LHCN-M2 (cell line): ENCODE data around the gene C18orf54. TPM values are rescaled to one million over a fixed set of nuclear protein-coding genes. Genes with fewer than 3 reads are reported as not detected.
A peak's percentile ranks its signal among the peaks of the same experiment; 100 is the strongest.
"Not testable (repeated sequence)": the region's sequence is repeated elsewhere in the genome, so short reads cannot be mapped to it uniquely, and the experiment has no call there.

Experiments
- DNase-seq: peaks from one replicate; pipeline ENCODE4 v3.0.0-alpha.2; 2012; ENCODE audit warnings: low read depth
- total RNA-seq: library from RNA; depleted of rRNA; stranded (reverse); fragments of >200 nt; gene quantifications from 2 replicates; pipeline ENCODE4 v1.2.3, GENCODE V29; 2014; rRNA removed

Gene C18orf54
- total RNA-seq, 1 experiment from 2014 or later: 11.1 TPM

DNA sequence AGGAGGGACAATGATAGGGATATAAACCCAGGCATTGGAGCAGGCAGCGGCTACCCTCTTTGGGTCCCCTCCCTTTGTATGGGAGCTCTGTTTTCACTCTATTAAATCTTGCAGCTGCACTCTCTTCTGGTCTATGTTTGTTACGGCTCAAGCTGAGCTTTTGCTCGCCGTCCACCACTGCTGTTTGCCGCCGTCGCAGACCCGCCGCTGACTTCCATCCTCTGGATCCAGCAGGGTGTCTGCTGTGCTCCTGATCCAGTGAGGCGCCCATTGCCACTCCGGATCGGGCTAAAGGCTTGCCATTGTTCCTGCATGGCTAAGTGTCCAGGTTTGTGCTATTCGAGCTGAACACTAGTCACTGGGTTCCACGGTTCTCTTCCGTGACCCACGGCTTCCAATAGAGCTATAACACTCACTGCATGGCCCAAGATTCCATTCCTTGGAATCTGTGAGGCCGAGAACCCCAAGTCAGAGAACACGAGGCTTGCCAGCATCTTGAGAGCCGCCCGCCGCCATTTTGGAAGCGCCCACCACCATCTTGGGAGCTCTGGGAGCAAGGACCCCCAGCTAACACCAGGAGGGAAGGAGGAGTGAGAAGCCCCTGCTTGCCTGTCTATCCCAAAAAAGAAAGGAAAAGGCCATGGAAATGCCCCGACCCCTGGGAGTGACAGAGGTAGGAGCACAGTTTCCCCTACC is 29.2 kb downstream of the C18orf54 start:
- not testable (repeated sequence) for DNase-seq

DNA sequence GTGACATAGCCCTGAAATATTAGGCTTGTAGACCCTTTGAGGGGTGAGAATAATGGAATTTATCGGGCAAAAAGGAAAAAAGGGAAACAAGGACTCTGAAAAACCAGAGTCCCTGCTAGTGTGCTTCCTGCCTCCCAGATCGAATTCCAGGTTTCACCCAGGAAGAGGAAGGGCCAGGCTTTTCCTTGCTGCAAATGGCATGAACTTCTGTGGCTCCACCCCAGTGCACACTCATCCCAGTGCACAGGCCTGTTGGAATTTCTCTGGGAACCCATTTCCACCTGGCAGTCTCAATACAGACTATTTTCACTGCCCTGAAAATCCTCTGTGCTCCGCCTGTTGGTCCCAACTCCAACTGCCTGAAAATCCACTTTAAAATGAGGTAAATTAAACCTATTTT is 29.9 kb downstream of the C18orf54 start:
- DNase-seq: peak; percentile 82

DNA sequence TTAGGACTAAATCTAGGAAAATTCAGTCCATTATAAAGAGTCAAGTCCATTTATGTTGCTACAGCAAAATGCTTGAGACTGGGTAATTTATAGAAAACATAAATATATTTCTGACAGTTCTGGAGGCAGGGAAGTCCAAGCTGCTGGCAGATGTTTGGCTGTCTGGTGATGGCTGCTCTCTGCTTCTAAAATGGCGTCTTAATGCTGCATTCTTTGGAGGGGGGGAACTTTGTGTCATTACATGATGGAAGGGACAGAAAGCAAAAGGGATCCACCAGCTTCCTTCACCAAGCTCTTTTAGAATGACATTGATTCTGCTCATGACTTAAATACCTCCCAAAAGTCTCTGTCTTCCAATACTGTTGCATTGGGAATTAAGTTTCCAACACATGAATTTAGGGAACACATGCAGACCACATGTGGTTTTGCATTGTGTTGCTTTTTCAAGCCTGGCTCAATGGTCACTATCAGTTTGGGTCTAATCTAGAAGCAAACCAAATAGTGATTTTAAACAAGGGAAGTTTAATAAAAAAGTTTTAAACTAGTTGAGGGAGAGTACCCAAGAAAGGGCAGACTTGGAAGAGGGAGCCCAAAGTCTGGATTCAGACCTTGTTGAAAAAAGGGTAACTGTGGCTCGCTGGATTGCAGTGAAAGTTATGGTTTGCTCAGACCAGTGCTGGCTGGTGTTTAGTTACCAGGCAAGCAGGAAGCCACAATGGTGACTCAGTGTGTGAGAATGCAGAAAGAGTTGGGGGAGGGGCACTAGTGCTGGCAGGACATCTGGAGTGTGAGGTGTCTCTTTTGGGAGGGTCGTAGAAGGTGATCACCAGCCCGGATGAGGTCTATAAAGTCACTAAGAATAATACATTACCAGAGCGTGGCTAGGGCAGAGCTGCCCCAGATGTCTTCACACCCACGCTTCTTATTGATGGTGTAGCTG is 30.8 kb downstream of the C18orf54 start:
- peak; percentile 94 for DNase-seq

DNA sequence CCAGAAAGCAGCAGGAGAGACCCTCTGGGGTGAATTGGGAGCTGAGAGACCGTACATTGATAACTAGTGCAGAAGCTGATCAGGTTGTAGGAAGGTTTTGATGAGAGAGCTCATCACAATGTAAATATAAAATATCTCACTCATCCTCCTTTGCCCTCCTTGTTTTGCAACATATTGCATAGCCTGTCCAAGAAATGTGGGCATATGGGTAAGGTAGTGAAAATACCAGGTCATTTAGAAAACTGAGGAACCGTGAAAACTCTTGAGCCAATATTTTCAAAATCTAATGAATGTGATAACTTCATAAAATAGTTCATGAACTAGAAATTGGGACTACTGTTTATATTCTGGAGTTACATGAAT is 31.4 kb downstream of the C18orf54 start:
- DNase-seq: no peak

DNA sequence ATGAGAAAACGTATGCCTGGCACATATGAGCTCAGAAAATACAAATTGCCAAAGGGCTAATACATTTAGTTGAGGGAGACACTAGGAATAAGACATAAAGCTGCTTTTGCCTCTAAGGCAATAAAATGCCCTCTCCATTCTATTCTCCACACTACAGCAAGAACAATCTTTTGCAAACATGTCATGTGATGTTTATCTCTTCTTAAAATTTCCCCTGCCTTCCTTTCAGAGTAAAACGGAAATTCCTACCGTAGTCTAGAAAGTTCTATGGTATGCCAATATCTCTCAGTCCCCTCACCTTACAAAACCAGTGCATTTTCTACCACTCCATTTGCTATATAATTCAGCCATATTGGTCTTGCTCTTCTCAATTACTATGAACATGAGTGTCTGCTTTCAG is 33.1 kb downstream of the C18orf54 start:
- no peak for DNase-seq

DNA sequence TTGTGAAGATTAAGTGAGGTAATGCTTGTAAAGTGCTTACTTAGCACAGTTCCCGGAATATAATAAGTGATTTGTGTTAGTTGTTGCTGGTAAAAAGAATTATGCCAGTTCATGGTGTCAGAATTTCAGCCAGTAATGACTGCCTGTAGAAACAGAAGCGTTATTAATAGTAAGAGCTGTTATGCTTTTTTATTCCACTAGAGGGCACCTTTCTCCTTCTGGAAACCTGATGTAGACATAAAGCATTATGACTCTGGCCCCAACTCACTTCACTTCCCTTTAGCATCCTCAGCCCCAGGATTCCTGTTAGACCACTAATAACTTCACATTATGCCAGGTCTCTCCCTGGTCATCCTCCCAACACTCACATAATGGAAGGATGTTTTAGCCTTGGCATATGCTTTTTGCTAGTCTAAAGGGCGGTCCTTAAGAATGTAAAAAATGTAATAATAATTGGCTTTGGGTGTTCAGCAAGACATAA is 34.9 kb downstream of the C18orf54 start:
- peak; percentile 69 for DNase-seq

DNA sequence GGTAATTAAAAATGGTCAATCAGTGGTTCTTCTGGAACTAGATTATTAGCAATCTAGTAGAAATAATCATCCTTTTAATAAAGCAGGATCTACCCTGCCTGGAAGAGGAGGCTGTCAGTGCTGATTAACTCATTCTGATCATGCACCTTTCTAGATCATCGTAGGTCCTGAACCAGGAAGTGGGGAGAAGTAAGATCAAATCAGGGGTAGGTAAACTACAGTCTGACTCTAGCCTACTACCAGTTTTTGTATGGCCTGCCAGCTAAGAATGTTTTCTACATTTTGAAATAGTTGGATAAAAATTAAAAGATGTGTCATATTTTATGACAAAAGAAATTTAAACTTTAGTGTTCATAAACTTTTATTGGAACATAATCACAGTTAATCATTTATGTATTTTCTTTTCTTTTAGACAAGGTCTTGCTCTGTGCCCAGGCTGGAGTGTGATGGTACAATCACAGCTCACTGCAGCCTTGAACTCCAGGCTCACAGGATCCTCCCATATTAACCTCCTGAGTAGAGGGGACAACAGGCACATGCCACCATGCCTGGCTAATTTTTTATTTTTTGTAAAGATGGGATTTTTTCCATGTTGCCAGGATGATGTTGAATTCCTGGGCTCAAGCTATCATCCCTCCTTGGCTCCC is 36.1 kb downstream of the C18orf54 start:
- no peak for DNase-seq

DNA sequence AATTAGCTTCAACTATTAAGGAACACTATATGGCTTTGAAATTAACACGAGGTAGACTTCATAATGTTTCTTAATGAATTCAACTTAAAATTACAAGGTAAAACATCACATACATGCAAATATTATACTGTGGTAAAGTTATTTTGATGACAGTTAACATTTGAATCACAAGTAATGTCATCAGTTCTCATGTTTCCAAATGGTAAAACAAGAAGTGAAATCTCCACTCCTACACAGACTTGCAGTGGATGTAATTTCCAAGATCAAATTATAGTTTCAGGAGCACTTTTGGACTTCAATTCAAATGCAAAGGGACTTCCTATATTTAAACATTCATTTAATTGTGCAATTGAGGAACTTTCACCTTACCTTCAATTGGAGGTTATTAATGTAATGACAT is 39.1 kb downstream of the C18orf54 start:
- DNase-seq: no peak

DNA sequence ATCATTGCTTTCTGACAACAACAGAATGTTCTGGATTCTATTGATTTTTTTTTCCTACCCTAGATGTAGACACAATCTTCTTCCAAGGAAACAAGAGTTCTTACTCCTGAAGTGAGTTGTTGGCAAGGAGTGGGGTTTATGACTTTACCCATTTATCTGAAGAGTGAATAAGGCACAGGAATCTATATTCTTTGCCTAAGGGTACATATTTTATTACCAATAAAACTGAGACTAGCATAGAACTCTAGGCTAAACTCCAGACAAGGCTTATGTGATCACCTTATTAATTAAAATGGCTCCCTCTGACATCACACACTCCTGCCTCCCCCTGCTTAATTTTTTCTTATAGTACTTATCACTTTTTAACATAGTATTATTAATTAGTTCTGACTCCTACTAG is 47.6 kb downstream of the C18orf54 start:
- DNase-seq: no peak

DNA sequence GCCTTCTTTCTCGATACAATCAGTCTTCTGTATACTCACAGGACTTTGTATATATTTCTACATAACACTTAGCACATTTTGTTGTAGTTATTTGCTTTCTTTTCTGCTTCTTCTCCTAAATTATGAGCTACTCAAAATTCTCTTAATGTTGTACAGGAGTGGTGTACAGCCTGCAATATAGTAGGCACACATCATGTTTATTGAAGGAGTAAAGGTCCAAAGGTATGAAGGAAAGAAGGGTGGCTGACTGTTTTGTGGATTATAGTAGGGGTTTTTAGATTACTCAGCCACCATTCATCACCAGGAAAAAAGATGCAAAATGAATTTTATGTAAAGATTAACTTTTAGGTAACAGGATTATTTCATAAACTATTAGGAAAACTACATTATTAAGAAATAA is 54.1 kb downstream of the C18orf54 start:
- no peak for DNase-seq

DNA sequence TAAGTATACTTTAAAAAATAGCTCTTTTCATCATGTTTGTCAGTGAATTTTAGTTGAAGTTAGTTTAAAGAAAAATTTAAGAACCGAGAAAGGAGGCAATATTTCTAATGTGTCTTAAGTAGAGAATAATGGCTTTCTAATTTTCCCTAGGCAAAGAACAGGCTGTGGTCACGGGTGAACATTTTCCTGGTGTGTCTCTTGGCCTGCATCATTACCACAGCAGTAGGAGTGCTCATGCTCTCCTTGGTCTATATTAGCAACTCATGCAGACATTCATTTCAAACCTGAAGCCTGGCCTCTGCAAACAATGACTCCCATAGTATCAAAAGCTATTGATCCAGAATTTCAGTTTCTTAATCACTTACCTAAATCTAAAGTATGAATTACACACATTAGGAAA is 57.4 kb downstream of the C18orf54 start:
- no peak for DNase-seq

DNA sequence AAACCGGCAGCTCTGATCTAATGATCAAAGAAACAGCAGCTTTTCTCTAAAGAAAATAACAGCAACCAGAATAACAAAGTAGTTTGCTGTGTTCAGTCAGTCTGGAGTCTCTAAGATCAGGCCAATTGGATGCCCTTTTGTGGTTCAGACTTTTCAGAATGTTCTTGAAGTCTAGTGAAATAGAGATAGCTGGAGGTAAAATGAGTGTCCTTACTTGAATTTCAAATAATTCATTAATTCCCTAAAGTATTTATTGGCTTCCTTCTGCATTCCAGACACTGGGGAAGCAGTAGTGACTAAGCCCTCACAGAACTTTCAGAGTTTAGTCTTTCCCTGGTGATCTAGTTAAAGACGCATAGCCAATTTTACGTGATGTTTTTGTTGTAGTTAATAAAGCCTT is 58.7 kb downstream of the C18orf54 start:
- DNase-seq: peak; percentile 58

DNA sequence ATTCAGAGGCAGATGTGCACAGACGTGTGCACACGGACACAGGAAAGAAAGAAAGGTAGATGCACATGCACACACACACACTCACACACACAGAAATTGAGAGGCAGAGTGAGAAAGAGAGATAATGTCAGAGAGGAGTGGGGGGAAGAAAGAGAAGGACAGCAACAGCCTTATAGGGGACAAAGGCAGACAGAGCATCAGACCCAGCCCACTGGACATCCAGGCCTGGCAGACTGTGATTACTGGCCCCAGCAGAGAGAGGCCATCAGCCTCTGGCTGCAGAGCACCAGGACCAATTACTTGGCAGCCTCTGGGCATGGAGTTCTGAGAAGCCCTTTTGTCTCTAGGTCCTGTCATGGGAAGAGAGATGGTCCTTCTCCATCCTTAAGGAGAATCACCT is 66.1 kb downstream of the C18orf54 start:
- no peak for DNase-seq

DNA sequence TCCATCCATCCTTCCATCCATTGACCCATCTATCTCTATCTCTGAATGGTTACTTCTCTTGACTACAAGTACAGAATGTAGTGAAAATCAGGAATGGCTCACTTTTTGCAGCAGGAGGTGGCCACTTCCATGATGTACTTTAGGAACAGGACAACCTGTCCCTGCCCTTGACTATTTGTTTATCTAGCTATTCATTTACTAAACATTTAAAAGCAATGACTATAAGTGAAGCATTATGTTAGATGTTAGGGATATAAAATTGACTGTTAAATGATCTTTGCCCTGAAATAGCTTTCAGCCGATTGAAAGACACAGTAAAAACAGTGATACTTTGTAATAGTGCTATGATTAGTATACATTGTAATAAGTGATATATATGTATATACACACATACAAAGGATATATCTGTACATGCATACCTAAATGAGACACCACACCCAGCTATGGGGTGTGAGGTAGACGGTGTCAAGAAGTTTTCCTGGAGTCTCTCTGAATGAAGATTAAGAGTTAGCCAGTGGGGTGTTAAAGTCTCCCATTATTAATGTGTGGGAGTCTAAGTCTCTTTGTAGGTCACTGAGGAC is 68.5 kb downstream of the C18orf54 start:
- no peak for DNase-seq

Other genes starting within 250 kb of the C18orf54 start
- gene MBD2, start 133.2 kb upstream of the C18orf54 start, total RNA-seq: 24.9 and 28.5 TPM in 2 replicates
- 18.8 and 21.2 TPM in 2 replicates for gene POLI, start 88.4 kb upstream of the C18orf54 start, total RNA-seq
- gene STARD6, start within 50 bp of the C18orf54 start, total RNA-seq: not detected in 2 replicates
- not detected in 2 replicates for gene DYNAP, start 233.3 kb downstream of the C18orf54 start, total RNA-seq